NCI-H2196 (cell line): ENCODE results near the gene ROR2.

Source experiments
- DNase-seq: peaks from one replicate; lab custom pipeline; 2025; ENCODE audit not compliant: unreplicated experiment; lab: John Stamatoyannopoulos, UW

Gene ROR2

DNA sequence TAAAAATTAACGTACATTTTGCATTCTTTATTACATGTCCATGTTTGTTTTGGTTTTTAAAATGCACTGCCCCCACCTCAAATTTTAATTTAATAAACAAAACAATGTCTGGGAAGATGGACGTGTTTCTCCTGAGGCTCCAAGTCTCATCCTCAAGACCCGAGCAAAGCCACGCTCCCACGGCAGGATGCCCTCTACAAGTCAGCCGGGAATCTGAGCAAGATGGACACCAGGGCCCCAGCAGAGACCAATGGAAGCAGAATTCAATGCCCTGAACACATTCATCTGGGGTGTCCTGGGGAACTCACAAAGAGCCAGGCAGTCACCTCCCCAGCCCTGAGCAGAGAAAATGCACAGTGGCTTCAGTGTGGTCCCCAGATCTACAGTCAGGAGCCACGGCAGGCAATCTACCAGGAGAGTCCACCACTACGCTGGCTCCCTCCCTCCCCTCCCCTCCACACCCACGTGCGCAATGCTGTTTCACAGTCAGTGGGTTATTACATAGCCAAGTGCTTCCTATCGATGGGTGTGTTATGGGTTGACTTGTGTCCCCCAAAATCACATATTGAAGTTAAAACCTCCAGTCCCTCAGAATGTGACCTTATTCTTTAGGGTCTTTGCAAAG lies 129.8 kb downstream of the ROR2 start:
- DNase-seq, result no peak

DNA sequence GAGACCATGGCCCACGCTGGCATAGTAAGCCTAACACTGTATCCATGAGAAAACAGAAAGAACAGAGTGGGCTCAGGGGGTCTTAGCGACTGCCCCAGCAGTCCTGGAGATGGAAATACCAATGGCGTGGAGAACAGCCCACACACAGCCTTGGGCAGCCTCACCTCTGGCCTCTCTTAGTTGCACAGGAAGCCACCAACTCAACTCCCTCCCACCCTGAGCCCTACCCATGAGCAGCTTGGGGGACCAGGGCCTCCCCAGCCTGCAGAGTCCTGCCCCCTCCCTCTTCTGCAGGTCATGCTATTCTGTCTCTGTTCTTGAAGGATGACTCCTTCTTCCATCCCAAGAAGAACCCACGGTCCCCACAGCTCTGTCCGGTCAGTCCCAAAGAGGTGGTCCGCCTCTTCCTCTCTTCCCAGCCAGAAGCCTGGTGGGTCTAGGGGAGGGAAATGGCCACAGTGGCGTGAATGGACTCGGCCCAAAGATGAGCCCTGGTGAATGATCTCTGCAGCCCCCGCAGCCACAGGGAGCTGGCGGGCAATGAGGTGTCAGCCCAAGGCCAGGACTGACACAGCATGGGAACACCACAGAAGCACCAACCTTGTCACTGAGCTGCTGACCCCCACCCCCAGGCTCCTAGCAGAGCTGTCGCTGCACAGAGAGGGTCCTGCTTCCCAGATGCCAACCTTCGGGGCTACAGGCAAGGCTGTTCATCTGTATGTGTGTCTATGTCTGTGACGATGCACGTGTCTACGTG lies 131.2 kb downstream of the ROR2 start:
- DNase-seq, result no peak

DNA sequence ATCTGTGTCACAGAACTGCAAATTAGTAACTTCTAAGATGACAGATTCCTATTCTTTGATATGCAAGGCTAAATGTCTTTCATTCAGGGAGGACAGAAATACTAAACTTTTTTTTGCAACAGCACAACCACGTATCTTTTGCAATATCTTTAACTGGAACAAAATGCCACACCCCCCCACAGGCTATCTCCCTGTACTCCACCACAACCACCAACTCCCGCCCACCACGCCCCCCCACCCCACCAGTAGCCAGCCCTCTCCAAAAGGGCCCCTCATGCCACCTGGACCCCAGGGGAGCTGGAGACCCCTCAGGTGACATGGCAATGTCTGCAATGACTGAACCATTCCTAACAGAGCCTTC lies 131.8 kb downstream of the ROR2 start:
- DNase-seq, result no peak

DNA sequence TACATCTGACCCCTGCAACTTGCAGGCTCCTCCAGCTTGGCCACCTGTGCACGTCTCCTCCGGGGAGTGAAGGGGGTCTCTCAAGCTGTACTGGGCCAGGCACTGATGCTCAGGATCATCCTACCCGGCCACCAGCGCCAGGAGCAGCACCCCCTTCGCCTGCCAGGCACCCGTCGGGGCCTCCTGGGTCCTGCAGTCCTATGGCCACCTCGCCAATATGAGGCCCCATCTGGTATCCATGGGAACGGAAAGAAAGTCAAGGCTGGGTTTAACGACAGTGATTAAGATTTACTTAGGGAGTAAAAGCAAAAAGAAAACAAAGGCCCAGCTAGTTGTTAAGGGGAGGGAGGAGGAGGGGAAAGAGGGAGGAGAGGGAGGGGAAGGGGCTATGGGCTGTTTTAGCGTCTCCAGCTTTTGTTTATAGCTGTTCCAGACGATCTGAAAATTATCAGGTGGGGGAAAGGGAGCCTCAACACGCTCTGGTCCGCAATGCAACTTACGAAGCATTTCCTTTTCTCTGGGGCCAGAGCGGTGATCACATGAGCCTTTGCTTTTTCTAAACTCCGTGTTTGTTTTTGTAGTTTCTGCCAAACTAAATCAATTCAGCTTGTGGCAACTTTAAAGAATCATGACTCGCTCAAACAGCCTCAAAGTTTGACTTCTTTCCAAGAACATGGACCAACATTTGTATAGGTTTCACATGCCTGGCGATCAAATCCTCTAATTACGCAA lies 132.4 kb downstream of the ROR2 start:
- DNase-seq, result no peak

DNA sequence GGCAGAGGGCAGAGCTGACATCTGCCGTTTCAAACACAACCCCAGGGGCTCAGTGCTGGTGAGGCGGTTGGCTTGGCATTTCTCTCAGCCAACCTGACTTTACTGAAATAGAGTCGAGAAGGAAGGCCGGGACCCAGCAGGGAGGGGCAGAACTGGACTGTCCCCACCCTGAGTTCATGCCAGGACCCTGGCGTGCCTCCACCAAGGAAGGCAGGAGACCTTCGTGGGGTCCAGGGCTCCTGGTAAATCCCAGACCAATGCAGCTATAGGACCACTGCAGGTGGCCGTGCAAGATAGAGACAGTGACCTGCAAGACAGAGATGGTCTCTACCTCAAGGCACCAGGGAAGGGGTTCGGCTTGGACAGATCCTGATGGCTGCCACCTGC lies 132.9 kb downstream of the ROR2 start:
- DNase-seq, result no peak

DNA sequence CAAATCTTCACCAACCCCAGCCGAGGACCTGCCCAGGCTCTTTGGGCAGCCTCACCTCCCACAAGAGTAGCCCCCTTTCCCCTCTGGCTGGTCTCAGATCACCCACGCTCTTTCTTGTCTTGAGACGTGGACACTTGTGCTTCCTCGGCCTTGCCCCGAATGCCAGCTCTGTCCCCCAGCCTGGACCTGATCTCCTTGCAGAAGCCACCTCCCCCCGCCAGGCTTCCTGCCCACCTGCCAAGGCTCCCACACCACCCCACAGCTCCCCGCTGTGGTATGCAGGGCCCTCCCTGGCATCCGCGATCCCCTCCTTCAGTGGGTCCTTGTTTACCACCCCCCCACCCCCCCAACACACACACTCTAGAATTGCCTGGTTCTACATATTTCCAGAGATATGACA lies 133.7 kb downstream of the ROR2 start:
- no peak for DNase-seq

DNA sequence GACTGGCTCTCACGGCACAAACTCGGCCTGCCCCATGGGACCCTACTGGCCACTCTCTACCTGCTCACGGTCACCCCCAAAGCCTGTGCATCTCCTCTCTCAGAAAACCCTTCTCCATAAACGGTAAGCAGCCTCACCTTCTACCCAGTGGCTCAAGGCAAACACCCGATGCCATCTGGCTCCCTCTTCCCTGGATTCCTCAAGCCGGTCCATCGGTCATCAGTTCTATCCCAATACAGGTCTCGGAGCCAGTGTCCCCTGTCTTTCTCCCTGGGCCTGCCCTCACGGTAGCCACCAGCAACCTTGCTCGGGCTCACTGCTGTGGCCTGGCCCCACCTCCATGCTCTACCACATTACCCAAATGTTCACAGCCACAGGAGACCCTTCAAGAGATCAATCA lies 134.1 kb downstream of the ROR2 start:
- DNase-seq, result no peak

DNA sequence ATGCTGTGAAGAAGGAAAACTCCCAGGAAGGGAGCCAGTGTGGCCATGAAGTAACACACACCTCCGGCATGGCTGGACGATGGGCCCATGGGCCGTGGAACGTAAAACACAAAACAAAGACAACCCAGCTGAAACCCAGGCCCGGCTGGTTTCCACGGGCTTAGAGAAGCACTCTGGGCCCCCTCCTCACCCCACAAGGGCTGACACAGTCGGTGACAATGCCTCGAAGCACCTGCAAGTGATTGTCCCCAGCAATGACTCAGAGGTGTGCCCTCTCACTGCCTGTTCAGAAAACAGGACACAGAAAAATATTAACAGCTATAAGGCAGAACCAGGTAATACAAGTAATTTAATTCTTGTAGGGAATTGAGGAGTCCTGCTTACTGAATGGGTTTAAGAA lies 135.3 kb downstream of the ROR2 start:
- DNase-seq, result no peak

DNA sequence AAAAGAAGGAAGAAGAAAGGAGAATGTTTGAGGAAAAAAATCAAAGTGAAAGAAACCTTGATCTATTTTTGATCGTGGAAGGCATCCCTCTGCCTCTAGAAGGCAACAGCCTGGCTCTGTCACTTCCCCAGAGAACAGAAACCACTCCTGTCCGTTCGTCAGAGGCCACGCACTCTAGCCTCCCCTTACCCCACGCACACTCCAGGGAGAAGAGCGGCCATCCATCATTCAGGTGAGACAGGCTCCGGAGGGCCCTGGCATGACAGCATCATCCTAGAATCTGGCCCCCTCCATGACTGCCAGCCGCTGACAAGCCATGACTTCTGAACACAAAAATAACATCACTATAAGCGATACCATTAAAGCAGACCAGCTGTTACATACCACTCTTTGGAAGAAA lies 135.8 kb downstream of the ROR2 start:
- no peak for DNase-seq

DNA sequence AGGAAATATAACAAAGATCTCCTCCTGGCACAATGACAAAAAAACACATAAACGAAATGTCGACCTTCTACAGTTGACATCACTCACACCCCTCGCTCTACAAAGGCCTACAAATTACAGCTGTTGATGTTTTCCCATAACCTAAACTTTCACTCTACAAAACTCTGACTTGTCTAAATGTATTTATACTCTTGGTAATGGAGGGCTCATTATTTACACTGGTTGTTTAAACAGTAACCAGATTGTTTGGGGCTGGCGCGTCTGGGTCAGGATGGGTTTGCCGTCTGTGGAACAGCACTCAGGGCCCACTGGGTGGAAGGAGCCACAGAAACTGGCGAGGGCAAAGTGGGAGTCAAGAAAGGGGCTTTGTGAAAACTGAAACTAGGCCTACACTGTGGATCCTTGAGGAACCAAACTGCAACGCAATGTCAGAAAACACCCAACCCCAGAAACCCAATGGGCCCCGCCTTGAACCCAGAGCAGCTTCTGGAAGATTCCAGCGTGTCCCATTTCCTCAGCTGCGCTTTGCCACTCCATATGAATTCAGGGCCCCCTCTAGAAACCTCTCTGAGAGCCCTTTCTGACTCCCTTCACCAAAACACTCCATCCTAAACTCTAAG lies 136.7 kb downstream of the ROR2 start:
- DNase-seq, result no peak

DNA sequence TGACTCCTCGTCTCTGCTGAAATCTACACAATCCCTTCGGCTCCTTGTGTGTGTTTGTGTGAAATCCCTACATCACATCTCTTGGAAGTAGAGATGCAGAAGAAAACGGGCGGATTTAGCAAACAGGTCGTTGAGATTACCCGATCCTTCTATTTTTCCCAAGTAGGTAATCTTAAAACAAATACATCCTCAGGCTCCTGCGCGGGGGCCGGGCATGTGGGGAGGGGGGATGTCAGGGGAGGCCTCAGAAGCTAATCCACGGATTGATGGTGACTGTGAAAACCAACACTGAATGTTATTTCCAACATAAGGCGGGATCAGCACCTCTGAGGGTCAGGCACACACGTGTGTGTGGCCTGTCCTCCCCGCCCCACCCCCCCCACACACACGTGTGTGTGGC lies 137.8 kb downstream of the ROR2 start:
- DNase-seq, result no peak

DNA sequence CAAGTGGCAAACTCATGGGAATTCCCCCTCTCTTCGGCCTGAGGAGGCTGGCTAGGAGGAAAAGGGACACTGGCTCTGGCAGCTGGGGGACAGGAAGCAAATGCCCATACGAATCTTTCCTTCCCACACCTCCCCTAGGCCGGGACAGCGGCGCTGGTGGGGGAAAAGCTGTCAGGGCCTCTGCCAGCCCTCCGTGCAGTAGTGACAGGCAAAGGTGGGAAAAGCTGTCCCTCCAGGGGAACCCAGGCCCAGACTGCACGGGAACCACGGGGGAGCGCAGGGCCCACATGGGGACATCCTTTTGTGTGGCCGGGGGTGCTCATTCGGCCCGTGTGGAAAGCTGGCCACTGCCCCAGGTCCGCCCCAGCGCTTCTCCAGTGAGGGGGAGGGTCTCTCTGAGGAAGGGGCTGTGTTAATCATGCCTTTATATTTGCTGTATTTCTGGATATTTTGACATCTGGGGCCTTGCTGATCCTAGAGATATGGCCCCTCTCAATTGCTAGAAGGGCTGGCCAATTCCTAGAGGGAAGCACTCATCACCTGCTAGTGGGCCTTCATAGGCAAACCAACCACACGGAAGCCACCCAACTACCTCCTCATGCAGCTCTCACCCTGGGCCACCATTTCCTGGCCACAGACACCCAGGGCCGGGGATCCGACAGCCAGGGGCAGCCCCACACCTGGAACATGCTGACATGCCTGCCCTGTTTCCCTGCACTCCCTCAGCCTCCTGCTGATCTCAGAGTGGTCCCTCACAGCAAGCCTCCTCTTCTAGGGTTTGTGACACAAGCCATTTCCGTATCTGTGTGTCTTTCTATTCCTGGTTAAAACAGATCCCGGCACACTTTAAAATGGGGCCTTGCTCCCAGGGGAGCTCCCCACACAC lies 138.8 kb downstream of the ROR2 start:
- DNase-seq, result no peak

DNA sequence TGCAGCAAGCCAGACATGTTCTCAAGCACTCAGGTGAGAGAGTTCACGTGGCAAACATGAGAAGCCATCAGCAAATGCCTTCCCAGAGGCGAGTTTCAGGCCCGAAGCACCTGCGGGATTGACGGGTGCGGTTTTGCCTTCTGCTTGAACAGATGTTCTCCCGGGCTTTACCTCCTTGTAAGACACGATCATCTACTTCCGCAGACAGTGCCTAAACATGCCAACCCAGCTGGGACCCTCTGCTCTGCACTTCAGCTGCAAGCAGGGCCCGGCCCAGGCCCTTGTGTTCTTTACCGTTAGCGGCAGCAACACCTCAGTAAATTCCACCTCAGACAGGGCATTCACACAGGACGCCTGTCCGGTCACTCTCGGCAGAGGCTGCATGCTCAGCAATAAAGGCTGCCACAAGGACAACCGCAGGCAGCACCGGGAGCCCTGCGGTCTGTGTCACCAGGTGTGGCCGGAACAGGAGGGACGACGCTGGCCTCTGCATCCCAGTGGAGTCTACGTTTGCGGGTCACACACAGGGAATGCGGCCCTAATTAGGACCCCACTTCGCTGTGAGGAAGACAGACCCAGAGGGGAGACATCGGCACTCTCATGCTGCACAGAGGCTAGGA lies 139.6 kb downstream of the ROR2 start:
- DNase-seq, result no peak

DNA sequence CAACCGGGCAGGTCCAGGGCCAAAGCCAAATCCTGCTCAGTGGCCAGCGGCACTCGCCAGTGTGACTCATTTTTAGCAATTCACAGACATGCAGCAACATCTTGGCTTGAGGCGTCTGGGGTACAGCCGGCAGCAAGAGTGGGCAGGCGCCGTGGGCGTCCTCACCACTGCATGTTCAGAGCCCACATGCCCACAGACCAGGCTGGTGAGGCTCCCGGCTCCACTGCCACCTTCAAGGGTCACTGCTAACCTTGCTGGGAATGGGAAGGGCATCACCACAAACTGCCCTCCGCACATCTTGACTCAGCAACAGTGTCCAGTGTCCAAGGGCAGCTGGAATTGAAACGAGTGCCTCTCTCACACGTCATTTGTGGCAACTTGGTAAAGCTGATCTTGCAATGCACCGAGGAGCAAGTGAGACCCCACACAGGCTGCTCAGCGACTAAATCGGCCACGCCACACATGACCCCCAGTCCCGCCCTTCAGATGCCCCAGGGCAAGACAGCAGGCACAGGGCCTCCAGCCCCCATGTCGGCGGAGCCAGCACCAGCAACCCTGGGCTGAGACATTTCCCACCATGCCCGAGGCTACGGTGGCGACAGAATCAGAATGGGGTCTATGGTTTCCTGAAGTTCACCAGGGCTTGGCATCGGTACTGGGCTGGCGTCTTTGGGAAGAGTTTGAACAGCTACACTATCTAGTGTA lies 140.3 kb downstream of the ROR2 start:
- DNase-seq, result no peak

DNA sequence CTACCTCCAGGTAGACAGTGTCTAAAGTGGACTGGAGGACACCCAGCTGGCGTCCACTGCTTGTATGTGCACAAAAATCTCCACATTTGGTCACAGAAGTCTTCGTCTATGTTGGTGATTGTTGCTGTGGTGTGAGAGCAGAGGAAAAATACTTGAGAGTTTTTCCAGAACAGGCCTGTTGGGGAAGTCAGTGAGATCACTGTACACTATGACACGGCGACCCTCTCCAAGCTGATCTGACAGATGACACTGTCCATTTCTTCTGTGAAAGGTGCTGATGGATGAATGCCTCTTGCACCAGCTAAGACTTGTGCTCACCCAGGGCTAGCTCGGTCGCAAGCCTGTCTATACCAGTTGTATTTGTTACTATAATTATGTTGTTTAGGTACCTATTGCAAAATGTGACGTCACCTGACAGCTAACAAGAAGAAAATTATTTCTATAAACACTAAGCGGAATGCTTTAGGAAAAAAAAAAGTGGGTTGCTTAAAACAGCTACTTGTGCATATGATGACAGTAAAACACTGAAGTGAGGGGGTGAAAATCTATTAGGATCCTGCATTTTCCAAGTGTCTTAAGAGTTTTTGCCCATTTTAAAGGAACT lies 142.3 kb downstream of the ROR2 start:
- DNase-seq, result no peak

DNA sequence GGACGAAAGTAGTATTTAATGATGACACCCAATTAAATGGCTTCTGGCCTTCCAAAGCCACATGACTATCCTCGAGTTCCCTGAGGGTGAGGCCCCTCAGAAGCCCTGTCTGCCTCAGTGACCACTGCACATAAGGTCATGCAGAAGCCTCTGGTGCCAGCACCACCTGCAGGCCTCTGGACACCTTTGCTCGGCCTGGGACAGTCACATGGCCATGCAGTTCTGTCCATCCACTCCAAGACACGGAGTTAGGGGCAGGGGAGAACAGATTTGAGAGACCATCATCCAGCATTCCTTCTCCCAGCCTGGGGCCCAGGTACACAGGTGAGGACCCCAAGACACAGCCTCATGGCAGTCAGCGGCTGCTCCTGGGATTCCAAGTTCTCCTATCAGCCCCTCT lies 145.0 kb downstream of the ROR2 start:
- no peak for DNase-seq

DNA sequence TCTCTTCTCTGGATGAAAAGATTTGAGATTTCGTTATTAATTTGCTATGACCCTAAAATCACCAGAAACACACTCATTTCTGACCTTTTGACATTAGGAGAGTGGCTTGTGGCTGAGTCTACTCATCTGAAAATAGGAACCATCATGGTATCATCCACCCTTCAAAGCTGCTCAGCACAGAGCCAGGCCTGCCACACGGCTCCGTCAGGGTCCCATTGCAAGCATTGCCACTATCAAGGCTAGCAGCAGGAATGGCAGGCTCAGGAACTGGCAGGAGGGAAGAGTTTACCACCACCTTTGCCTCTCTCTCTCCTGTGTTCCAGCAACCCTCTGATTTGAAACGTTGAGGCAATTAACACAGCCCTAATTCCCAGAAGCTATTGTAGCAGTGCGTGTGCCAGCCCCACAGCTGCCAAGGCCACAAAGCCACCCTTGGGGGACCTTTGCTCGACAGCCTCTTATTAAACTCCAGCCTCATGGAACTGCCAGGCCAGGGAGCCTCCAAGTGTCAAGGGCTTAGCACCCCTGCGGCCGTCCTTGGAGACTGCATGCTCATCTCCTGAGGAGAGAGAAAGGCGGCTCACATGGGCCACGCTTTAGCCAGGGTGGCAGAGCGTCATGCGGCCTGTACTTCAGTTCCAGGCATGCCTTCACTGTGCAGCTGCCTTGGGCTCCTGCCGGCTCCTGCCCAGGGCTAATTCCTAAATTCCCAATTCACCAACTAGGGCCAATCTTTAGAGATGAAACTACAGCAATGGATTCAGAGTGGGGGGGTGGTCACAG lies 145.9 kb downstream of the ROR2 start:
- no peak for DNase-seq

DNA sequence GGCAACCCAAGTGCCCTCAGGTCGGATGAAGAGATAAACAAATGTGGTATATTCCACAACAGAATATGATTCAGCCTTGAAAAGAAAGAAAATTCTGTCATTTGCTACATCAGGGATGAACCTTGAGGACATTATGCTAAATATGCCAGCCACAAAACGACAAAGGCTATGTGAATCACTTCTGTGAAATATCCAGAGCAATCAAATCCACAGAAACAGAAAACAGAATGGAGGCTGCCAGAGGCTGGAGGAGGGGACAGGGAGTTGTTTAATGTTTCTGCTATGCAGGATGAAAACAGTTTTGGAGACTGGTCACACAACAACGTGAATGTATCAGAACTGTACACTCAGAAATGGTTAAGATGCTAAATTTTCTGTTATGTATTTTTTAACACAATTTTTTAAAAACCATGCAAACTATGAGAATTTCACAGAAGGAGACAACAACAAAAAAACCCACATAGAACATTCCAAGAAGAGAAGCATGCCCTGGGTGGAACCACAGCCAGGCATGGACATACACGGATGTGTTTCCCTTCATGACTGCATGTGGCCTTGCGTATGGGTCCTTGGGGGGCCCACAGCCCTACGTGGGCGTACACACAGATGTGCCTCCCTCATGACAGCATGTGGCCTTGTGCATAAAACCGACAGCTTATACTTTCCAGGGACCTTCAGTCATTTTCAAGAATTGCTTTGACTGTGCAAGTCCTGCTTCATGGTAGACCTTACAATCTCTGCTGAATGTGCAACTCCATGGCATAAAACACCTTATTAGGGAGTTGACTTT lies 146.7 kb downstream of the ROR2 start:
- no peak for DNase-seq
